Measurements from ENCODE around the gene TAS1R2.
"Not testable (repeated sequence)": the region's sequence is repeated elsewhere in the genome, so short reads cannot be mapped to it uniquely, and the experiment has no call there.

The TAS1R2 gene

DNA sequence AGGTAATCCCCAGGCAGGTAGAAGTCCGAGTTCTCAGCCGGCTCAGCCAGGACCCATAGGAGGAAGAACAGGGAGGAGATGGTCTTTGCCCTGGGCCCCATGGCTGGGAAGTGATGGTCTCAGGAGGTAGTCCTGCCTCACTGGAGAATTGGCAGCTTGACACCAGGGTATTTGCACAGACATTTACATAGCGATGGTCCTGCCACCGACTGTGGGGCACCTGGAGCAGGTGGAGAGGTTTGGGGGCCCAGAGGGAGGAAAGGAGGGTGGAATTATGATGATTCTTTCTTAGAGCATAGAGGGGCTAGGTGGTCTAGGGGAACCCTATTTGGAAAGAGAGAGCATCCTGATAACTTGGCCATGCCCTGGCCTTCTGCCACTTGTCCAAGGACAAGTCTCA, at the start of gene TAS1R2:
Gene TAS1R2 (minus strand): TSS at position 101 of the 400 bp plus-strand sequence. CDS start 0 bp downstream, at position 101.
- DNase-seq (ENCODE audit: low read depth in 4 of 4, low spot score in 1 of 4): no peak

DNA sequence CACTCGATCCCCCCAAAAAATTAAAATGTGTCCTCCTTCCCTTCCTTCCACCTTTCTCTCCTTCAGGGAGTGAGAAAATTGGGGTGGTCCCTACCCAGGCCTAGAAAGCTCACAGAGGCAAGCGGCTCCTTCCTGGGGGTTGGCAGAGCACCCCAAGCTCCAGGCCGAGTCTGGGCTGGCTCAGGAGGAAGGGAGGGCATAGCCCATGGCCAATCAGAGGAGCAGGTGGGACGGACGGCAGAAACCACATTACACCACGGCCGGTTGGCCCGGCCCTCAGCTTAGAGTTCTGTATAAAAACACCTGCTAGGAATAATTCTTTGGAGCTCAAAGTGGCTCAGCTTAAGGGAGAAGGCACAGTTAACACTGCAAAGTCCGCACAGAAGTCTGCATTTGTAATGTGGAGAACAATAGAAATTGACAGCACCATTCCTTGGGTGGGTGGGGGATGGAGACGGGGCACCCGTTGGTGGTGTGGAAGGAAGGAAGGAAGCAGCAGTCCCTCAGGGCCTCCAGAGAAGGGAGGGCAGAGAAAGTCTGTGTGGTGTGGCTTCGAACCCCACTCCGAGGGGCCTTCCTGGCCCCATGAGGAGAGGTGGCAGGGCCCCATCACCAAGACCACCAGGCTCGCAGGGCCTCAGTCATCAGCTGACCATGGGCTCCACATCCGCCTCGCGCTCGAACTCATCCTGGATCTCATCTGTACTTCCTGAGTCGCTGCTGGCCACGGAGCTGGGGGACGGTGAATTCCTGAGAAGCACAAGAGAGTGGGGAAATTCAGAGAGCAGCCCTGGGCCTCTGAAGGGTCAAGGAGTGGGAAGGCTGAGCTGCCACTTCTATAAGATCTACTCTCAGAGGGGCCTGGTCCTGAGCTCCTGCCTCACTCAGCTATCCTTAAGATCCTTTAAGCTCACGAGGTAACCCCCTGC, 48.7 kb upstream of the TAS1R2 start:
- DNase-seq (ENCODE audit: low read depth in 4 of 4, low spot score in 1 of 4): no peak

DNA sequence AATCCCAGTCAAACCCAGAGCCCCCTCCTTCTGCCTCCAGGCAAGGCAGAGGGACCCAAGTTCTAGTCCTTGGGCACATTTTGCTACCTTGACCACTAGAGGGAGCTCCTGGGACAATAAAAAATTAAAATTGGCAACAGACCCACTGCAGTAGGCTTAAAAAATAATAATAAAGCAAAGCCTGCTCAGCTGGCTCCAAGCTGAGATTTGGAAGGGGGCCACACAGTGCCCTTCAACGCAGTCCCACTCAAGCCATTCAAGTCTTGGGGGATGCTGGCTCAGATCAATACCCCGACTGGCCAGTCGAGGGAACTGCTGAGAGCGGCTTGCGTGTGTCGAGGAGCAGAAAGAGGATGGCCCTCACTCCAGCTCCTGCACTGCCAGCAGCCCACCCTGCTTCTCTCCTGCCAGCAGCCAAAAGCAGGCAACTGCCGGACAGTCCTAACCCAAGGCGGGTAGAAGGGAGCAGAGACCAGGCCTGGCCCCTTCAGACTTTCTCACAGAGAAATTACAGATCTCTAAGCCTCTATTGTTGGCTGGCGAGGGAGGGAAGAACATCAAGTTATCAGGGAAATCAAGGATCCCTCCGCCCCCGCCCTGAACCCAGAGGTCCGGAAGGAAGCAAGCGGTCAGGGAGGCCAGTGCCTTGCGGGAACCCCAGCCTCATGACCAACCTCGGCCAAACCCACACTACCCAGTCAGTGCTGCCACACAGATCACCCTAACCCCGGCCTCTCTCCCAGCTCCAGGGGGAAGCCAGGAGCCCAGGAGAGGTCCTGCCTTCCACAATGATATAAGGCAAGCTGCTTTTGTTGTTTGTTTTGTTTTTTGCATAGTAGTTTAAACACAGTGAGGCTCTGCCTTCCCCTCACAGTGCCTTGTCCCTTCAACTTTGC, 47.8 kb upstream of the TAS1R2 start:
- DNase-seq (ENCODE audit: low read depth in 4 of 4, low spot score in 1 of 4): peak in 2 of 4 experiments; percentile 39 to 50

DNA sequence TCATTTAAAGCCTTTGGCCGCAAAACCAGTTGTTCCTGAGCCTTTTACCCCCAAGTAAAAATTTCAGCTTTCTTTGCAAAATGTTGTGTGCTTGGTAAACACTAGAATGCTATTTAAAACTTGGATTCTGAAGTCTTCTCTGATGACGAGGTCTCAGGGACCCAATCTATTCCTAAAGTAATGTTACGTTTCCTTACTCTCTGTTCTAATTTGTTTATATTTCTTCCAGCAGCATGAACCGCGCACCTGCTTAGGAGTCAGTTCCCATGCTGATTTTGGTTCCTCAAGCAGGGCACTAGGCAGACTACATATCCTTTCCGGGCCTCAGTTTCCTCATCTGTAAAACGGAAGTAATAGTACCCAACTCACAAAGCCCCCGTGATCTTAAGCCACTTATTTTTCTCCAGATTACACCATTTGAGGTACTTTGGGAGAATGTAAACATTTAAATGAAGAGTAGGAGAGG, 43.9 kb upstream of the TAS1R2 start:
- DNase-seq (ENCODE audit: low read depth in 4 of 4, low spot score in 1 of 4): no peak

DNA sequence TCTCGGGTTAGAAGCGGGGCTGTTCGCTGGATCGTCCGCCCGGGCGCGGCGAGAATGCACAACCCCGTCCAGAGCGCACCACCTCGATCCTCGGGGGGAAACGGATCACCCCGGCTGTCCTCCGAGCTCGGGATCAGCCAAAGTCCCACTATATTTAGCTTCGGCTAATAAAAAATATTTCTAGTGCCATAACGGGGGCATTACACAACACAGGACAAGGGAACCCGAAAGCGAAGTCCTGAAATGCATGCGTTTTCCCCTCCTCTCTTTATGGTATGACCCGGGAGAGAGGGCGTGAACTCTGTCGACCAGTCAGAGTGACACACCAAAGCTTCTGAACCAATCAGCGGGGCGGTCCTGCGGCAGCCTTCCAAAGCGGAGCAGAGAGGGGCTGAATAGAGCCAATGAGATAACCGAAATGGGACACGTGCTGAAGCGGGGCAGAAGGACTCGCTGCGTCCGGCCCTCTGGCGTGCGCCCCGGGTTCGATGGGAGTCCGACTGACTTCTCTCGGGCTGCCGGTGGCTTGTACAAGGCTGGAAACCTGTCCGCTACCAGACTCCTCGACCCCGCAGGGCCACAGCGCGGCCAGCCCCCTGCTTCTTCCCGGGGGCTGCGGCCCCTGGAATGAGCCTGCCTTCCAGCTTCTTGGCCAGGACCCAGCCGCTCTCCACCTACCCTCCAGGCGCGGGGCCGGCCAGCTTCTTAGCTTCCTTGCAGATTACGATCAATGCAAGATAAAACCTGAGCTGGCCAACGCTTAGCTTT, 43.2 kb upstream of the TAS1R2 start, which contains the start of gene ALDH4A1:
Gene ALDH4A1 (minus strand): TSS at position 33 of the 768 bp plus-strand sequence. CDS start 32 bp downstream, at position 1.
- DNase-seq (ENCODE audit: low read depth in 4 of 4, low spot score in 1 of 4): peak; percentile 67 to 88 (median 86)

DNA sequence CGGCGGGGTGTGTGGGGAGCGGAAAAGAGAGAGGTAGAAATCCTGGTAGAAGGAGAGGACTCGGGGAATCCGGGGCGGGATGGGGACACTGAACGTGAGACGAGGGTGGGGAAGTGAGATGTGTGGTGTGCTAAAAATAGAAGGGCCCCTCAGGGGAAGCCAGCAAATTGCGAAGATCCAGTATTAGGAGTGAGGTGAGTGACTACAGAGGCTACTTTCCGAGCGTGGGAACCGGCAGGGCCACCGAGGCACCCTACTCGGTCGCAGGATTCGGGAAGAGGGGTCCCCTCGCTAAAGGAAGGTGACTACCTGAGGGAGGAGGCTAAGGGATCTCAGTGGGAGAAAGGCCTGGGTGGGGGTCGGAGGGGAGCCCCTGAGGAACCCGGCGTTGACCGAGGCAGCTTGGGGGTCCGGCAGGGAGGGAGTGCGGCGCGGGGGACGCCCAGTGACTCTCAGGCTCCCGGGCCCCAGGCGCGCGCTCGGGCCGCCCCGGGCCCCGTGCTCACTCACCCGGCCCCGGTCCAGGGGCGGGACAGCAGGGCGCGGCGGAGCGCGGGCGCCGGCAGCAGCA, 42.6 kb upstream of the TAS1R2 start:
- no peak for DNase-seq (ENCODE audit: low read depth in 4 of 4, low spot score in 1 of 4)

DNA sequence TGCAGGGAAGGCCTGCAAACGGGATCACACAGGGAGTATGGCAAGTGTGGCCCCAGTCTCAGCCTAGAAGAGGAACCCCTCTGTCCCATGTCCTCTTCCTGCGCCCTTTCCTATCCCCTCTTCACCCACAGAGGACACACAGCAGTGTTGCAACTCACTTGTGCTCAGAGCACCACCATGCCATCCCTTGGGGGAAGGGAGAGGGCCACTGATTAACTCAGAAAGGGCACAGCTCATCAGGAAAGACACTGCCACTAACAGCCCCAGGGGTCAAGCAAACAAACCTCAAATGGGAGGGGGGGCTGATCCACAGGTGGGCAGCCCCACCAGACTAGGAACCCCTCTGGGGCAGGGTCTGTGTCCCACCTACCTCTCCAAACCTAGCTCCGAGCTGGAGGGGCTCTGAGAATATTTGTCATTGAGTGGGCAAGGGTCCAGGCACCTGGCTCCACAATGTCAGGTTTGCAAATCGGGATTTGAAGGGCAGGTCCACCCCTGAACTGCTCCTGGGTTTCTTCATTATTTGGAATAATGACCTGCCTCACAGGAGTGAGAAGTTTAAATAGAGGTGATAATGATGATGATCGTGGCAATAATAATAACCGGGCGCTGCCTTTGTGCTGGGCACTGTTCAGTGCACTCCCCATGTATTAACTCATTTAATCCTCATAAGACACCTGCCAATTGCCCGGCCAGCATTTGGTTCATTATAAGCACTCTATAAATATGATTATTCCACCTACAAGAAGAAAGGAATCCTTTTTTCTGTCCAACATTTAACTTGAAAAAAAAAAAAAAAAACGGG, 41.9 kb upstream of the TAS1R2 start:
- DNase-seq (ENCODE audit: low read depth in 4 of 4, low spot score in 1 of 4): no peak

DNA sequence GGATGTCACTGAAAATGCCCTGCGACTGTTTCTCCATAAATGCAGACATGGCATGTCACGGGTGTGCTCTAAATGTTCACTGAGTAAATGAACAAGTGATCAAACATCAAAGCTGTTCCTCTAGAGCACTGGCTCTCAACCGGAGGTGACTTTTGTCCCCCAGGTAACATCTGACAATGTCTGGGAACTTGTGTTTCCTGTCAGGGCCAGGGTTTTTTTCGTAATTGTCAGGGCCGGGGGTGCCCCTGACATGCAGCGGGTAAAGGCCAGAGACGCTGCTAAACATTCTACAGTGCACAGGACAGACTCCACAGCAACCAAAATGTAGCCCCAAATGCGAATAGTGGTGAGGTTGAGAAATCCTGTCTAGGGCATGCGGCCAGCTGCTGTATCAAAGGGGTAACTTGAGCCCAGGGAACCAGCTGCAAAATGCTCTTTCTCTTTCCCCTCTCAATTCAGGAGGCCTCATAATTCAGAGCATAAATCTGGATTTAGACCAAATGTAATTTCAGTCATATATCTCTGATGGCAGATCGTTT, 40.9 kb upstream of the TAS1R2 start:
- DNase-seq (ENCODE audit: low read depth in 4 of 4, low spot score in 1 of 4): no peak

DNA sequence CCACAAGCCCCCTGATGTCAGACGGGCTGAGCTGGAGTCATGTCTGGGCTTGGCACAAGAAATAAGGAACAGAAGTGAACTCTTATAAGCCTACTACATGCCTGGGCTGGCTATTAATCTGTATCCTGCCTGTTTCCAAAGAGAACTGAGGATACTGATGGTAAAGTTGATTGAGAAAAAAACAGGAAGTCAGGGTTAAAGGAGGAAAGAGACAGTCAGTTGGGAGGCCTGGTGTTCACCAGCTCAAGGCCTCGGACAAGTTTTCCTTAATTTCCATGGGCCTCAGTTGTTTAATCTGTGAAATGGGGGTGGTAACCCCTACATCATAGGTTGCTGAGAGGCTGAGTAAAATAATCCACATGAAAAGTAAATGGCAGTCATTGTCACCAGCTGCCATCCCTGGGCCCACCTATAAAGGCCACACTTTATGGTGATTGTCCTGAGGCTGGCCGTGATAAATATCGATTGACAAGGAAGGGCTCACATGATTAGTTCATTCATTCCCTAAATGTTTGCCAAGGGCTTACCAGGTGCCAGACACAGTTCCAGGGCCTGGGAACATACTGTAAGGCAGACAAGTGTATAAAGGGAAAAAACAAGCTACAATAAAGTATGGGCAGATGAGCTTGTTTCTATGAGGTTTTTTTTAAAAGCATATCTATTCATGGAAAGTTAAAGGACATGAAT, 40.0 kb upstream of the TAS1R2 start:
- no peak for DNase-seq (ENCODE audit: low read depth in 4 of 4, low spot score in 1 of 4)

DNA sequence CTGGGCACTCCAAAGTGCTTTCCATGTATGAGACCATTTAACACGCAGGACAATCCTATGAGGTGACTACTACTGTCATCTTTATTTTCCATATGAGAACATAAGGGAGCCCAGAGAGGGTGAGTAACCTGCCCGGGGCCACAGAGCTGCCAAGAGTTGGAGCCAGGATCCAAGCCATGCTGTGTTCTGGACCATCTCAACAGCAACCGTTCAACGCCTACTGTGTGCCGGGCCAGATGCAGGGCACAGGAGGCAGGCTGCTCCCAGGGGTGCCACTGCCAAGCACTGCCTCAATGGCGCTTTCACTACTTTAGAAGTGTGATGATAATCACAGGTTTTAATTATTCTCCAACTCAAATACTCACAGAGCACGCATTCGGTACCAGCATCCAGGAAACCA, 39.1 kb upstream of the TAS1R2 start:
- no peak for DNase-seq (ENCODE audit: low read depth in 4 of 4, low spot score in 1 of 4)

DNA sequence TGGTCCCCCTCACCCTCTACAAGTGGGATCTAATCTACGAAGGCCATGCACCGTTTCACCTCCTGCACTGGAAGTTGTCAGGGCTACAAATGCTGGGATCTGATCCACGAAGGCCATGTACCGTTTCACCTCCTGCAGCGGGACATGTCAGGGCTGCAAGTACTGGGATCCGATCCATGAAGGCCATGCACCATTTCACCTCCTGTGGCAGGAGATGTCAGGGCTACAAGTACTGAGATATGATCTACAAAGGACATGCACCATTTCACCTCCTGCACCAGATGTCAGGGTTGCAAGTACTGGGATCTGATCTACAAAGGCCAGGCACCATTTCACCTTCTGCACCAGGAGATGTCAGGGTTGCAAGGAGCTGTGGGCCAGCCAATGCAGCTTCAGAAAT, 35.9 kb upstream of the TAS1R2 start:
- DNase-seq (ENCODE audit: low read depth in 4 of 4, low spot score in 1 of 4): no peak

DNA sequence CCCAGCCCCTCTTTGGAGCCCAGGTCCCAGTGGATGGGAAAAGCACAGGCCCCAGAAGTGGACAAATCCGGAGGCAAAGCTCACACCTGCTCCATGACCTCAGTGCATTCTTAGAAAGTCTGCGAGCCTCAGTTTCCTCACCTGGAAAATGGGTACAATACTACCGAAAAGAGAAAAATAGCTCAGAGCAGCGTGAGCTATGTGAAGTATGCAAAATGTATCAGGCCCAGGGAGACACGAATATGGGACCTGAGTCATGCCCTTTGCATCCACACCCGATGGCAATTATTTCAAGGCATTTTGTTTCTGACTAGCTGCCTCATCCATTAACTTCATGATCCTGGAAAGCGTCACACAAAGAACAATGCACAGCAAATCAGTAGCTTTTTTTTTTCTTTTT, 33.7 kb upstream of the TAS1R2 start:
- no peak for DNase-seq (ENCODE audit: low read depth in 4 of 4, low spot score in 1 of 4)

DNA sequence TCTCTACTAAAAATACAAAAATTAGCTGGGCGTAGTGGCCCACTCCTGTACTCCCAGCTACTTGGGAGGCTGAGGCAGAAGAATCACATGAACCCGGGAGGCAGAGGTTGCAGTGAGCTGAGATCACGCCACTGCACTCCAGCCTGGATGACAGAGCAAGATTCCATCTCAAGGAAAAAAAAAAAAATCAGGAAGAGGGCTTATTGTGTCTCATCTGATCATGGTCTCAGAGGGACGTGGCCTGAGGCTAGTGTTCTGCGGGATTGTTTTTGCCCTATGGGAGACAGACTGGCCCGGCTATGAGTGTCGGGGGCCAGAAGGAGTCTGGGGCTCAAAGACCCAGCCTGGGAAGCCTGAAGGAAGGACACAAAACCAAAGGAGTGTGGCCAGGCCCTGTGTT, 32.4 kb upstream of the TAS1R2 start:
- DNase-seq (ENCODE audit: low read depth in 4 of 4, low spot score in 1 of 4): not testable (repeated sequence)

DNA sequence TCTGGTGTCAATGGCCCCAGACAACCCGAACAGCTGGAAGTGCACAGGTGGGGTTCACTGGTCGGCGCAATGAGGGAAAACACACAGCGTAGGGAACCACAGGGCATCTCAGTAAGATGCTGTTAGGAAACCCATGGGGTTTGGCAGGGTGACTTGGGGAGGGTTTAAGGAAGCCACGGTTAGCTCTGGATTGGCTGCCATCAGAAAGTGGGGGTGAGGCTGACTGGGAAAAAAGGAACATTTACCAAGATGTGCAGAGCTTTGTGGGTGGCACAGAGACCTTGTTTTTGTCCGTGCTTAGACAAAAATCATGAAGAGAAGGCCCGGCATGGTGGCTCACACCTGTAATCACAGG, 31.9 kb upstream of the TAS1R2 start:
- DNase-seq (ENCODE audit: low read depth in 4 of 4, low spot score in 1 of 4): no peak

DNA sequence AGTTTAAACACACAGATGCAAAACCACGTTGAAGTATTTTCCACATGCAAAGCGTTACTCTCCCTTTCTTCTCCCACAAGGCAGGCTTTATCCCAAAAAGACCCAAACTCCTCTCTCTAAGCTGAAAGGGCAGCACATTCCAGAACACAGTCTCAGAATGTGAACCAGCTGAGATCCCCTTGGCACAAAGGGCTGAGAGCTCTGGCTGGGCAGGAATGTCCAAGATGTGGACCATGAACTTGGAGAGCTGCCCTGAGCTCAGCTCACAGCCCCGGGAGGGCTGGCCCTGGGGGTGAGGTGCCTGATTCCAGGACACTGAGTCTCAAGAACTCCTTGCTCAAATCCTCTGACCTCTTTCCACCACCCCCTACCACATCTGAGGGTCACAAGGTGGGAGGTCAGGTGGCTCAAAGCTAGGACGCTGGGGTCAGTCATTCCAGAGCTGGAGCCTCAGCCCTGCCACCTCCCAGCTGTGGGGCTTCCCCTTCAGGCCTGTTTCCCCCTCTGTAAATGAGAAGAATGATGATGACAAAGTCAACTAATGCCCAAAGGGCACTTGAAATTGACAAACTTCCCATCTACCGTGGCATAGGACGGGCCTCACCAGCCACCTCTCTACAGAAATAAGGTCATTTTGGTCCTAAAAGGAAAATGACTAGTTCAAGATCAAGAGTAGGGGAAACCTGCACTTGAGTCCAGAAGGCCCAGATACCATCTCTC, 31.4 kb upstream of the TAS1R2 start:
- DNase-seq (ENCODE audit: low read depth in 4 of 4, low spot score in 1 of 4): no peak

DNA sequence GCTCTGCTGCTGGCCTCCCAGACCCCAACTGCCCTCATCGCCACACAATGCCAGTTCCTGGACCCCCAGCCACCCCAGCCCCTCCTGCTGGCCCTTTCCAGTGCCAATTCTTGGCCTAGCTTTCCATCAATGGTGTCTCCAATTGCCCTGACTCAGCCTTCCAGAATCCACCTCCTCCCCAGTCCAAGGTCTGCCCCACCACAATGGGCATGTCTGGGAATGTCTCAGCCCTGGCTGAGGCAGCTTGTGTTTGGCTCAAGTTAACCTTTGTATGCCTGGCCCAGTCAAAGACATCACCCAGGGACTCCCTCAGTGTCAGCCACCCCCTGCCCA, 26.5 kb upstream of the TAS1R2 start:
- DNase-seq (ENCODE audit: low read depth in 4 of 4, low spot score in 1 of 4): no peak

DNA sequence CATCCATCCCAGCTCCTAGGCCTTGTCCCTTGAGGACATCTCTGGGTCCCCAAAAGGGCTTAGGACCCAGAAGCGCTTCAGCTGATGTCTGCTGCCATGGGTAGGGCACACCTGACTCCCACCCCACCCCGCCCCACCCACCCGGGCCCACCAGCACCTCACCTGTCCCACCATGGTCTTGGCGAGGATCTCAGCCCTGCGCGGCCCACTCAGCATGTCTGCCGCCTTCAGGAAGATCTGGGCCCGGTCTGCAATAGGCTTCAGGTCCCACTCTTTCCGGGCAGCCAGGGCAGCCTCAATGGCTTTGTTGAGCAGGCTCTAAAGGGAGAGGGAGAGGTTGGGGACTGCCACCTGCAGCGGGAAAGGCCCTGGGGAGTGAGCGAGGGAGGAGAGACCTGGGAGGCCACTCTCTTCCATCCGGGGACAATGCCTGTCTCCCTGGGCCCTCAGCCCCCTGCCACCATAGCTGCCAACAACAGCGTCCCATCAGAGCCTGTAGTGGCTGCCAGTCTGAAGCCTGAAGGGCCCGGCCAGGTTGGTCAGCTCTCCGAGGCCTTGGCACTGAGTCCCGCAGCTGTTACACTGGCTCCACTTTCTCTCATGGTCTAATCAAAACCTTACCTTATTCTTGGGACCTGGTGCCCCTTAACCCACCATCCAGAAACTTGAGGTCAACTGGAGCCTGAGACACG, 26.0 kb upstream of the TAS1R2 start:
- no peak for DNase-seq (ENCODE audit: low read depth in 4 of 4, low spot score in 1 of 4)

DNA sequence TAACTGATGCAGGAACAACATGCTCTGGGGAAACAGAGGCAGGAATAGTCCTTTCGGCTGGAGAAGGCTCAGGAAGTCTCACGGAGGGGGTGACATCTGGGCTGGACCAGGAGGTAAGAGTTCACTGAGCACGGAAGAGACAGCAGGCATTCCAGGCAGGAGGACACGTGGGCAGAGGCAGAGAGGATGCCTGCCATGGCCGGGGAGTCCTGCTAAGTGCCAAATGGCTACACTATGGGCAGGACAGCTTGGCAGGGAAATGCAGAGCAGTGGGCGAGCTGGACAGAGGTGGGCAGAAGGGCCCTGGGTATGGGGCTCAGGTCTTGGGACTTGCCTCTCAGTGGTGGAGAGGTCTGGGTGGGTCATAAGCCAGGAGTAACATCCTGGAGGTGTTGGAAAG, 25.3 kb upstream of the TAS1R2 start:
- DNase-seq (ENCODE audit: low read depth in 4 of 4, low spot score in 1 of 4): no peak
